GM19025 (cell line): ENCODE data around the gene TIAM2.
"Not testable (repeated sequence)": the region's sequence is repeated elsewhere in the genome, so short reads cannot be mapped to it uniquely, and the experiment has no call there.

Source experiments
- ATAC-seq: cut with Tn5 transposase; IDR thresholded peaks from one replicate; pipeline ENCODE4 v1.9.1; 2021; ENCODE audit warnings: mild to moderate bottlenecking, low read depth, moderate library complexity; ENCODE audit not compliant: unreplicated experiment

TIAM2 gene

GRCh38 chr6:155154158-155154830, 159.2 kb downstream of the TIAM2 start:
- no peak for ATAC-seq

DNA sequence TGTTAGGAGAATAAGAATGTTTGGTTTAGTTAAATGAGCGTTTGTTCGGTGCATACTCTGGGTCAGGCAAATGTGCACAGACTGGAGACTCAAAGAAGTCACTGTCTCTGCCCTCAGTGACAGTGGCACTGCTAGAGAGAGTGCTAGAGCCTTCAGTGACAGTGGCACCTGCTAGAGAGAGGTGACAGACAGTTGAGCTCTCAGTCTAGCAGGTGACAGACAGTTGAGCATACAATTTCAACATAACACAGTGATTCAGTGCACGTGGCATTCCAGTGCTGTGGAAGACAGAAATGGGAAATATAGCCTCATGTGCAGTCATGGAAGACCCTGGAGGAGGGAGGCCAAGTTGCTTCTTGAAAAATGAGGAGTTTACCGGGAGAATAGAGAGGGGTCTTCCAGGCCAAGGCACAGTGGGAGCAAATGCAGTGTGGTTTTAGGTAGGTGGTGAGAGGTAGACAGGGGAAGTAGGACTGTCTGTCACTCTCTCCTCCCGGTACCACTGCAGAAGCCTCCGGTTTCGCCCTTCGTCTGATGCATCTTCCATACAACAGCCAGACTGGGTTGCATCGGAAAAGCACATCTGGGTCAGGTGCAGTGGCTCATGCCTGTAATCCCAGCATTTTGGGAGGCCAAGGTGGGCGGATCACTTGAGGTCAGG, 160.8 kb downstream of the TIAM2 start:
- ATAC-seq = no peak

- ATAC-seq = no peak
These were observed 162.0 kb downstream of the TIAM2 start for GRCh38 chr6:155157101-155157500.

DNA sequence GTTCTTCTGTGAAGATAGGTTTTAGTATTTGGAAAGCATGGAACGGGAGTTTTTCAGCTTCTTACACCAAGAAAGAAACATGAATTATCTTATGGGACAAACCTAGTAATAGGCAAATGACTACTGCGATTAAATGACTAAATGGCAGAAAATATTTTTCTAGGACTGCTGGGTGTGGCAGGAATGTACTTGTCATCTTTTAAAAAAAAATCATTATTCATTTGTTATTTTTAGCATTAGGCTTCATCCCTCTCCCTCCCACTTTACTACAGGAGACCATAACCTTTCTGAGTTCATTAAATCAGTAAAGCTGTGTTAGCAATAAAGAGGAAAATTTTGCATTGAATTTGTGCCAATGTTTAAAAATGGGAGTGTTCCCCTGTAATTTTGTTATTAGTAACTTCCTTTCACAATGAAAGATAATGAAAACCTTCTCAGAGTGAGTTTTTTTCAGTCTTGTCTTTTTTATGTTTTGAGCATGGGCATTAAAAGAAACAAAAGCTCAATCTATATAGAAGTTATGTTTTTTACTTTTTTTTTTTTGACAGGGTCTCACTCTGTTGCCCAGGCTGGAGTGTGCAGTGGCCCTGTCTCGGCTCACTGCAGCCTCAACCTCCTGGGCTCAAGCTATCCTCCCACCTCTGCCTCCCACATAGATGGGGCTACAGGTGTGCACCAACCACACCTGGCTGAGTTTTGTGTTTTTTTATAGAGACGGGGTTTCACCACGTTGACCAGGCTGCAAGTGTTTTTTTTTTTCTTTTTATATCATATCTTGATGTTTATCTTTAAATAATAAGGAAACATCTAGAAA, 163.1 kb downstream of the TIAM2 start:
- ATAC-seq = no peak

DNA sequence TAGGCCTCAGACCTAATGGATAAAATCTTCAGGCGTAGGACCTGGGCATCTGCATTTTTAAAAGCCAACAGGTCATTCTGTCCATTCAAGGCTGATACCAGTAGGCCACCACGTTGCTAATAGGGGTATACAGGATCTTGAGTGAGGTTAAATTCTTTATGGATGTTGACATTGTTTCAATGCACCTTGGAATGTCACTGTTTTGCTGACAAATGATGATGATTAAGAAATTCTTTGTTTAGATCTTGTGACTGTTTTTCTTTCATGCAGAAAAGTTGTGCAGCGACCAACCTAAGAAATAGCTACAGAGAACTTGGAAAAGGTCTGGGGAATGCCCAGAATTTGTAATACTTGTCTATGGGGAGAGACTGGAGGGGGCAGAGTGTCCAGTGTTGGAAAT, 167.6 kb downstream of the TIAM2 start:
- ATAC-seq = no peak

DNA sequence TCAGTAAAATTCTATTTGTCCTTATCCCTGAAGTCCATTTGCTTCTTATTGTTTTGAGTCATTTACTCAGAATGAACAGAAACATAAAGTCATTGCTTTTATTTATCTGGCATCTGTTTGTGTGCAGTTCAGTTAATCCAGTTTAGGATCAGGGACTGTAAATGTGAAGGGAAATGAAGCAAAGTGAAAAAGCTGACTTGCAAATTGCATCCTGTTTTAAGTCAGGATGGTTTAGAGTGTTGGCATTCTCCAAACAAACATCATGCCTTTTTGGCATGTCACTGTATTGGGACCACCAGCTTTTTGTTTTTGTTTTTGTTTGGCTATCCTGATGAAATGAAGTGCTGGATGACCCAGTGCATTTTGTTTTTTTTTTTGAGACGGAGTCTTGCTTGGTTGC, 168.5 kb downstream of the TIAM2 start:
- ATAC-seq = no peak

DNA sequence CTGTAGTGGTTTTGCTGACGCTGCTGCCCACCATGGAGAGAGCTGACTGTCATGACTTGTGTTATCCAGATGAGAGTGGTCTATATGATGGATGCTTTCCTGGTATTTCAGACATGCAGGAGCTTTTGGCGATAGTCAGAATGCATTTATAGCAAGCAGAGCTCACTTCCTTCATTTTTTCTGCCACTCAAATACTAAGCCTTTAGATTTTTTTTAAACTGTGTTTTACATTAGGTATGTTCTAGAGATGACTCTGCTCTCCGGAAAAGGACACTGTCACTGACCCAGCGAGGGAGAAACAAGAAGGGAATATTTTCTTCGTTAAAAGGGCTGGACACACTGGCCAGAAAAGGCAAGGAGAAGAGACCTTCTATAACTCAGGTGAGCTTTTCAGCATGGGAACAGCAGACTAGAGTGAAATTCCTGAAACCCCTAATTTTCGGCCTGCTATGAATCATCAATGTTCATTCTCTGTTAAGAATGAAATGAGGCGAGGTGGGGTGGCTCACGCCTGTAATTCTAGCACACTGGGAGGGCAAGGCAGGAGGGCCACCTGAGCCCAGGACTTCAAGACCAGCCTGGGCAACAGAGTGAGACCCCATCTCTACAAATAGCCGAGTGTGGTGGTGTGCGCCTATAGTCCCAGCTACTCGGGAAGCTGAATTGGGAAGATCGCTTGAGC, 170.1 kb downstream of the TIAM2 start:
- ATAC-seq = no peak

DNA sequence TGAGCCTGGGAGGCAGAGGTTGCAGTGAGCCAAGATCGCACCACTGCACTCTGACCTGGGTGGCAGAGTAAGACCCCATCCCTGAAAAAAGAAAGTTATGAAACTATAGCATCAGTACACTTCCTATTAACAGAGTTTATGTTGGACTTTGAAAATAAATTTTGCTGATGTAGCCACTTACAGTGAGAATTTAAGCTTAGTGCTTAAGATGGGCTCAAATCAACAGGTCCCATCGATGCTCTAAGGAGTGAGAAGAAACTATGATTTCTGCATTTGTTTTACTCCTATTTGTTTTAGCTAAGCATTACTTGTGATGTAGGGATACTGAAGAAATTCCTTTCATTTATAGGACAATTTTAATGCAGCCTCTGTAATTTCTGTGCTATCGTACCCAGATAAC, 175.4 kb downstream of the TIAM2 start:
- ATAC-seq = no peak

GRCh38 chr6:155171109-155171746, 176.1 kb downstream of the TIAM2 start:
- ATAC-seq = peak; percentile 72

GRCh38 chr6:155171747-155172449, 176.8 kb downstream of the TIAM2 start:
- peak; percentile 4 for ATAC-seq

GRCh38 chr6:155173488-155173887, 178.4 kb downstream of the TIAM2 start:
- no peak for ATAC-seq

GRCh38 chr6:155174576-155175211, 179.6 kb downstream of the TIAM2 start:
- ATAC-seq = peak; percentile 43

GRCh38 chr6:155177363-155177961, 182.3 kb downstream of the TIAM2 start:
- no peak for ATAC-seq

- peak; percentile 61 for ATAC-seq
These were observed 186.4 kb downstream of the TIAM2 start for GRCh38 chr6:155181498-155181897.

DNA sequence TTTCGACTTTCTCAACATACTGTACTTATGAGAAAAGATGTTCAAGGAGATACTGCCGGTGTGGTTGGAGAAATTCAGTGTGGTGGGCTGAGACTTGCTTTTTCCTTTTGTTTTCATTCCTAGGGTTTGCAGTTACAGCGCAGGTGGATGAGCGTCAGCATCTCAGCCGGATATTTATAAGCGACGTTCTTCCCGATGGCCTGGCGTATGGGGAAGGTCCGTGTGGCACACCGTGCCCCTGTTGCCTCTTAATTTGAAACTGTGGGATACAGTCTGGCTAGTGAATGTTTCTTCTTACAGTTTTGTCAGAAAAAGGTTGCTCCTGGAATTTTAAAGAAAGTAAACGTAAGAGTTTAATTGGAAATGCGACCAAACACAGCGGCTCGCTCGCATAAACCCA, 187.0 kb downstream of the TIAM2 start:
- ATAC-seq = no peak

GRCh38 chr6:155183095-155183494, 188.0 kb downstream of the TIAM2 start:
- ATAC-seq = peak; percentile 41

- not testable (repeated sequence) for ATAC-seq
These were observed 189.9 kb downstream of the TIAM2 start for GRCh38 chr6:155185041-155185440.

DNA sequence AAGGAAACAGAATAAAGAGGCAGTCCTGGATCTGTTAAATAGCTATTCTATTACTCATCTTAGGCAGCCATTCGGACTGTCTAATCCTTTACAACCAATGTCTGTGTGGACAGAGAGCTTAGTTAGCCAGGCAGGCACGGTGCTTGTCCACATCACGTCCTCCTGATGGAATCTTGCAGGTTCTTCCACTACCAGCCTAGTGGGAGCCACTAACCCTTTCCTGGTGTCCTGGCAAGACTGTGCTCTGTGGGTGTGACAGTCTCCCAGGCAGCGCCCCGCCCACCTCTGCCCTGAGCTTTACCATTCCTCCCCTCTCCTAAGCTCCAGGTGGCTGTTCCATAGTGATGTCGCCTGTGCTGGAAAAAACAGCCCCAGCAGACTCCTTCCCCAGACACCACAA, 190.4 kb downstream of the TIAM2 start:
- ATAC-seq = no peak

- no peak for ATAC-seq
These were observed 191.0 kb downstream of the TIAM2 start for GRCh38 chr6:155186052-155186658.
